ENCODE results near the gene GLG1.

GLG1 gene

GRCh38 chr16:74607310-74607961 lies 522 bp upstream of the GLG1 start:
- peaks cover 40% of the 10 kb centered on the region for H3K79me2 ChIP-seq (ENCODE audit: insufficient read depth, low read length)
- H2AFZ ChIP-seq (ENCODE audit: low read depth, low read length): peak overlapping the region; percentile 96
- no peaks in the 10 kb centered on the region for H3K9me3 ChIP-seq (ENCODE audit: insufficient read depth, low read length, severe bottlenecking)
- peak overlapping the region; percentile 77 for H3K4me2 ChIP-seq (ENCODE audit: insufficient read depth, low read length)
- H3K4me3 ChIP-seq (ENCODE audit: low read depth in 1 of 2, low read length in 2 of 2): peak overlapping the region; percentile 87 to 90; a peak in 3 of 4 replicates
- peak overlapping the region; percentile 17; the same call in 1 of the 2 replicates for H3K27ac ChIP-seq (ENCODE audit: low read length)
- H3K9ac ChIP-seq (ENCODE audit: low read depth, low read length): peak overlapping the region; percentile 89
- no peaks in the 10 kb centered on the region for H3K27me3 ChIP-seq (ENCODE audit: insufficient read depth, low read length, poor library complexity)
- H4K20me1 ChIP-seq (ENCODE audit: insufficient read depth, low read length): peaks cover 10% of the 10 kb centered on the region; the same call in 1 of the 2 replicates
- ATAC-seq (ENCODE audit: insufficient read depth, low read depth): no peak
- TF ChIP-seq CTCF (IDR thresholded peaks at IDR 0.05; ENCODE audit: borderline replicate concordance, extremely low read depth, low read length, poor library complexity, severe bottlenecking) (no peak), EZH2 (IDR thresholded peaks at IDR 0.05; ENCODE audit: borderline replicate concordance, low read depth, low read length, severe bottlenecking) (no peak)
- H3K36me3 ChIP-seq (ENCODE audit: insufficient read depth, low read length): no peaks in the 10 kb centered on the region; the same call in 1 of the 2 replicates
- DNase-seq: no peak
- peaks cover 47% of the 10 kb centered on the region for H3K4me1 ChIP-seq (ENCODE audit: insufficient read depth, low read length)

- H3K4me1 ChIP-seq (ENCODE audit: insufficient read depth, low read length): peaks cover 58% of the 10 kb centered on the region
- no peaks in the 10 kb centered on the region for H3K27me3 ChIP-seq (ENCODE audit: insufficient read depth, low read length, poor library complexity)
- peak overlapping the region; percentile 87 to 90 for H3K4me3 ChIP-seq (ENCODE audit: low read depth in 1 of 2, low read length in 2 of 2)
- peaks cover 20% of the 10 kb centered on the region; the same call in 1 of the 2 replicates for H4K20me1 ChIP-seq (ENCODE audit: insufficient read depth, low read length)
- peak overlapping the region; percentile 74 for H3K27ac ChIP-seq (ENCODE audit: low read length)
- no peaks in the 10 kb centered on the region for H3K9me3 ChIP-seq (ENCODE audit: insufficient read depth, low read length, severe bottlenecking)
- peak overlapping the region; percentile 77 for H3K4me2 ChIP-seq (ENCODE audit: insufficient read depth, low read length)
- ATAC-seq (ENCODE audit: insufficient read depth, low read depth): peak; percentile 4; the same call in 1 of the 3 replicates
- no peak for TF ChIP-seq CTCF (IDR thresholded peaks at IDR 0.05; ENCODE audit: borderline replicate concordance, extremely low read depth, low read length, poor library complexity, severe bottlenecking)
- TF ChIP-seq EZH2 (IDR thresholded peaks at IDR 0.05; ENCODE audit: borderline replicate concordance, low read depth, low read length, severe bottlenecking): no peak
- H3K36me3 ChIP-seq (ENCODE audit: insufficient read depth, low read length): no peaks in the 10 kb centered on the region; the same call in 1 of the 2 replicates
- peak overlapping the region; percentile 89 for H3K9ac ChIP-seq (ENCODE audit: low read depth, low read length)
- H3K79me2 ChIP-seq (ENCODE audit: insufficient read depth, low read length): peaks cover 50% of the 10 kb centered on the region
- peak overlapping the region; percentile 96 for H2AFZ ChIP-seq (ENCODE audit: low read depth, low read length)
- DNase-seq: no peak
These were observed 981 bp downstream of the GLG1 start for GRCh38 chr16:74605746-74606520.

DNA sequence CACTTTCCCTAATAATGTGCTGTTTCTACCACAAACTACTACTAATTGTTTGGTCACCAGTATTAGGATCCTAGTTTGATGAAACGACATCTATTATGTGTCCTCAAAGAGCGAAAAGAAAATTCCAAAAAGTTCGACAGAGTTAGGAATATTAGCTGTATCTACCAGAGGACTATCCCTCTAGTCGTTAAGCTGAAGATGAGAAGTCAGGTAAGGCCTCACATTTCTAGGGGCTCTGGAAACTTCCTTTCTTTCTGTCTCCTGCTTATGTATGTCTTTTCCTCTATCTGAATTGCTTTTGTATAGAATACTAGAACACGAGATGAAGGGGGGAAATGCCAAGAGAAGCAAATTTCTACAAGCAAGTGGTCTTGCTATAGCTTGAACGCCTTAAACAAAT lies 1.6 kb downstream of the GLG1 start:
- Histone ChIP-seq H2AFZ (ENCODE audit: low read depth, low read length) (no peak overlapping the region), H3K4me2 (ENCODE audit: insufficient read depth, low read length) (peak overlapping the region; percentile 77), H3K36me3 (ENCODE audit: insufficient read depth, low read length) (no peaks in the 10 kb centered on the region; the same call in 1 of the 2 replicates), H3K27me3 (ENCODE audit: insufficient read depth, low read length, poor library complexity) (no peaks in the 10 kb centered on the region), H3K9me3 (ENCODE audit: insufficient read depth, low read length, severe bottlenecking) (no peaks in the 10 kb centered on the region), H3K9ac (ENCODE audit: low read depth, low read length) (peak overlapping the region; percentile 89), H3K4me1 (ENCODE audit: insufficient read depth, low read length) (peaks cover 64% of the 10 kb centered on the region), H3K27ac (ENCODE audit: low read length) (no peak overlapping the region), H4K20me1 (ENCODE audit: insufficient read depth, low read length) (peaks cover 23% of the 10 kb centered on the region), H3K79me2 (ENCODE audit: insufficient read depth, low read length) (peaks cover 53% of the 10 kb centered on the region), H3K4me3 (ENCODE audit: low read depth in 1 of 2, low read length in 2 of 2) (peak overlapping the region in 1 of 2 experiments; percentile 90; a peak in 2 of 4 replicates)
- TF ChIP-seq CTCF (IDR thresholded peaks at IDR 0.05; ENCODE audit: borderline replicate concordance, extremely low read depth, low read length, poor library complexity, severe bottlenecking) (no peak), EZH2 (IDR thresholded peaks at IDR 0.05; ENCODE audit: borderline replicate concordance, low read depth, low read length, severe bottlenecking) (no peak)
- no peak for DNase-seq
- ATAC-seq (ENCODE audit: insufficient read depth, low read depth): no peak

Data from DND-41 (cell line).